GM23248 (cell line): ENCODE data around the gene CCDC85C. TPM values are rescaled to one million over a fixed set of nuclear protein-coding genes. Genes with fewer than 3 reads are reported as not detected.

ENCODE experiments used
- DNase-seq: peaks from one replicate; pipeline ENCODE4 v3.0.0-alpha.2; 2015
- H2AFZ ChIP-seq: fragments of 200-600 bp; sonication (generic); 2 replicates; pipeline ENCODE4 v1.6.1; 2016; ENCODE audit warnings: antibody characterized with exemption
- H3F3A ChIP-seq: fragments of 200-600 bp; sonication (generic); 2 replicates; pipeline ENCODE4 v1.6.1; 2016; ENCODE audit warnings: mild to moderate bottlenecking, antibody characterized with exemption, mixed run types; ENCODE audit not compliant: insufficient read depth
- H3K27ac ChIP-seq: fragments of 200-600 bp; sonication (generic); 2 replicates; pipeline ENCODE4 v1.5.1; 2016; ENCODE audit warnings: mild to moderate bottlenecking
- H3K27me3 ChIP-seq: fragments of 200-600 bp; sonication (generic); replicated peaks from 2 replicates; pipeline ENCODE4 v1.6.1; 2016; ENCODE audit warnings: mild to moderate bottlenecking; ENCODE audit not compliant: insufficient read depth
- H3K36me3 ChIP-seq: fragments of 200-600 bp; sonication (generic); 2 replicates; pipeline ENCODE4 v1.6.1; 2016; ENCODE audit warnings: low read depth, mild to moderate bottlenecking
- H3K4me1 ChIP-seq: fragments of 200-600 bp; sonication (generic); 2 replicates; pipeline ENCODE4 v1.6.1; 2016; ENCODE audit warnings: mild to moderate bottlenecking; ENCODE audit not compliant: insufficient read depth
- H3K4me2 ChIP-seq: fragments of 200-600 bp; sonication (generic); one replicate; pipeline ENCODE4 v1.6.1; 2016; ENCODE audit warnings: mild to moderate bottlenecking; ENCODE audit not compliant: unreplicated experiment
- H3K4me3 ChIP-seq: fragments of 200-600 bp; sonication (generic); 2 replicates; pipeline ENCODE4 v1.5.1; 2016; ENCODE audit warnings: mild to moderate bottlenecking
- H3K79me2 ChIP-seq: fragments of 200-600 bp; sonication (generic); 2 replicates; pipeline ENCODE4 v1.6.1; 2016; ENCODE audit warnings: mild to moderate bottlenecking; ENCODE audit not compliant: insufficient read depth
- H3K9ac ChIP-seq: fragments of 200-600 bp; sonication (generic); 2 replicates; pipeline ENCODE4 v1.6.1; 2016; ENCODE audit warnings: mild to moderate bottlenecking
- H3K9me2 ChIP-seq: fragments of 200-600 bp; sonication (generic); 2 replicates; pipeline ENCODE4 v1.6.1; 2016; ENCODE audit warnings: mixed run types, mild to moderate bottlenecking, moderate library complexity; ENCODE audit not compliant: insufficient read depth
- H3K9me3 ChIP-seq: fragments of 200-600 bp; sonication (generic); one replicate; pipeline ENCODE4 v1.6.1; 2017; ENCODE audit warnings: low read depth
- H4K20me1 ChIP-seq: fragments of 200-600 bp; sonication (generic); 2 replicates; pipeline ENCODE4 v1.6.0; 2016; ENCODE audit not compliant: insufficient read depth
- EZH2 ChIP-seq: fragments of 200-600 bp; sonication (generic); IDR thresholded peaks from 2 replicates; pipeline ENCODE4 v1.6.1; 2018; ENCODE audit warnings: antibody characterized with exemption, mild to moderate bottlenecking; ENCODE audit not compliant: insufficient read depth, poor library complexity, severe bottlenecking
- EZH2phosphoT487 ChIP-seq: fragments of 200-600 bp; sonication (generic); IDR thresholded peaks from 2 replicates; pipeline ENCODE4 v1.6.1; 2018; ENCODE audit warnings: antibody characterized with exemption, moderate library complexity, mild to moderate bottlenecking, low read depth; ENCODE audit not compliant: insufficient read depth
- WGBS, 2 experiments: methylation state at CpG; one replicate each; pipeline ENCODE4 v1.1.6; 2015 to 2017; ENCODE audit warnings: low lambda C conversion rate in 2 of 2, low coverage in 1 of 2; ENCODE audit errors: missing lambda C conversion rate in 2 of 2; 5-methylcytosine and 5-hydroxymethylcytosine counted together
- in situ Hi-C: fragments of 300-500 bp; cut with MboI; formaldehyde crosslinking; loops from 2 replicates; pipeline ENCODE4 v1.15.0; 2020
- polyA plus RNA-seq: library from polyadenylated mRNA; unstranded; fragments of >200 nt; fragmentation: Nextera tagmentation; extraction: Ambion mirVana; gene quantifications from 2 replicates; pipeline ENCODE4 v1.2.1, GENCODE V29; 2016
- total RNA-seq: library from RNA; depleted of rRNA; stranded (reverse); fragments of >200 nt; shearing (Covaris generic); gene quantifications from 2 replicates; pipeline ENCODE4 v1.2.3, GENCODE V29; 2014

CCDC85C gene
- total and polyA plus RNA-seq, 2 experiments from 2014 or later, result 0.68 to 11.0 TPM

DNA sequence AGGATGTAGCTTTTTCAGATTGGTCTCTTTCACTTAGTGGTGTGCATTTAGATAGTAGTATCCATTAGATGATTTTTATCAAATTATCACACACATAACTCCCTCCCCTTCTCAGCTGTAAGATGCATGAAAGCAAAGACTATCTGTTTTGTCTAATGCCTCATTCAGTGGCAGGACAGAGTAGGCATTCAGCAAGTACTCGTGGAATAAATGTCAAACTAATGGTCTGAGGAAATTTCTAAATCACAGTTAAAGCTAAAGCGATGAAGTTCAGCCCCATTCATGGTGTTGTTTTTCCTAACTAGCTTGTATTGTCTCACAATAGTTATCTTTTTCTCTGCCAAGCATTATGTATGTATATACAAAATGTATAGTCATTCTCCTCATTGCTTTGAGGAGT is 106.7 kb downstream of the CCDC85C start:
- peaks cover 67% of the 10 kb centered on the region for H3K36me3 ChIP-seq
- H3K9me3 ChIP-seq, result no peaks in the 10 kb centered on the region
- no peak overlapping the region for H3K4me3 ChIP-seq
- in situ Hi-C loops, result no loop called here
- H3K27me3 ChIP-seq, result no peaks in the 10 kb centered on the region
- peaks cover 88% of the 10 kb centered on the region for H3K79me2 ChIP-seq
- peaks cover 8% of the 10 kb centered on the region; the same call in 1 of the 2 replicates for H4K20me1 ChIP-seq
- no peaks in the 10 kb centered on the region for H3K9me2 ChIP-seq
- WGBS, 2 experiments, result 100% methylated on average over 2 of the region's 2 CpGs
- DNase-seq, result no peak
- no peaks in the 10 kb centered on the region for H3K4me1 ChIP-seq
- no peak overlapping the region for H3K4me2 ChIP-seq
- TF ChIP-seq EZH2, result no peak
- TF ChIP-seq EZH2phosphoT487, result no peak
- H2AFZ ChIP-seq, result no peak overlapping the region
- H3K9ac ChIP-seq, result no peak overlapping the region
- H3K27ac ChIP-seq, result no peak overlapping the region
- H3F3A ChIP-seq, result 0 out of 2 replicates have a peak, but pooled peaks cover 2% of the 10 kb centered on the region

DNA sequence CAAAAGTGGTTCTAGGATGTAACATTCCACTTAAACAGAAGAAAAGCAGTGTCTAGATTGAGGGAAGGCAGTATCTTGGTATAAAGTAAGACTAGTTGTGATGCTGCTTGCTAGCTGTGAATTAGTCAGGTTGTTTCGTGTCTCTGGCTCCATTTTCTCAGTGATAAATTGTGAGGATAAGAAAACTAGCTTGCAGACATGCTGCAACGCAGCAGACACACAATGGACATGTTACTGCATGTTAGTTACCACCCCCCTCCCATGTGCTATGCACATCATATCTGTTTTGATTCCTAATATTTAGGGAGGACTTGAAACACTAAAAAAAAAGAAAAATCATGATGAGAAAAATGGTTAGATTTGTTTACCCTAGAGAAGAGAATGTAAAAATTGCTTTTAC is 119.9 kb downstream of the CCDC85C start:
- in situ Hi-C loops, result no loop called here
- peaks cover 53% of the 10 kb centered on the region for H4K20me1 ChIP-seq
- H3K27me3 ChIP-seq, result no peaks in the 10 kb centered on the region

GRCh38 chr14:99481745-99482099 is 122.3 kb downstream of the CCDC85C start:
- peak; percentile 81 for DNase-seq
- Histone ChIP-seq H3K27ac (peak overlapping the region; percentile 96), H4K20me1 (peaks cover 34% of the 10 kb centered on the region), H3K9ac (peak overlapping the region; percentile 99), H3F3A (peaks cover 15% of the 10 kb centered on the region; the same call in 1 of the 2 replicates), H3K79me2 (peaks cover 86% of the 10 kb centered on the region), H3K9me3 (no peaks in the 10 kb centered on the region), H3K27me3 (no peaks in the 10 kb centered on the region), H3K4me1 (peaks cover 38% of the 10 kb centered on the region), H3K4me3 (peak overlapping the region; percentile 94), H3K4me2 (peak overlapping the region; percentile 86), H3K36me3 (no peaks in the 10 kb centered on the region), H2AFZ (peak overlapping the region; percentile 51), H3K9me2 (no peaks in the 10 kb centered on the region)
- WGBS, 2 experiments, result 1% methylated on average over 17 of the region's 17 CpGs
- no peak for TF ChIP-seq EZH2phosphoT487
- TF ChIP-seq EZH2, result no peak
- in situ Hi-C loops, result no loop called here

More for the DNA sequence above, 119.9 kb downstream of the CCDC85C start:
- Histone ChIP-seq H2AFZ (no peak overlapping the region), H3K9me2 (no peaks in the 10 kb centered on the region), H3F3A (peaks cover 7% of the 10 kb centered on the region; the same call in 1 of the 2 replicates), H3K9ac (no peak overlapping the region), H3K4me1 (peaks cover 19% of the 10 kb centered on the region), H3K9me3 (no peaks in the 10 kb centered on the region), H3K27ac (no peak overlapping the region), H3K4me3 (no peak overlapping the region), H3K4me2 (no peak overlapping the region), H3K79me2 (peaks cover 86% of the 10 kb centered on the region), H3K36me3 (no peaks in the 10 kb centered on the region)
- no peak for TF ChIP-seq EZH2phosphoT487
- no peak for TF ChIP-seq EZH2
- 48 to 55% methylated on average over 2 of the region's 2 CpGs for WGBS, 2 experiments
- DNase-seq, result peak; percentile 26

DNA sequence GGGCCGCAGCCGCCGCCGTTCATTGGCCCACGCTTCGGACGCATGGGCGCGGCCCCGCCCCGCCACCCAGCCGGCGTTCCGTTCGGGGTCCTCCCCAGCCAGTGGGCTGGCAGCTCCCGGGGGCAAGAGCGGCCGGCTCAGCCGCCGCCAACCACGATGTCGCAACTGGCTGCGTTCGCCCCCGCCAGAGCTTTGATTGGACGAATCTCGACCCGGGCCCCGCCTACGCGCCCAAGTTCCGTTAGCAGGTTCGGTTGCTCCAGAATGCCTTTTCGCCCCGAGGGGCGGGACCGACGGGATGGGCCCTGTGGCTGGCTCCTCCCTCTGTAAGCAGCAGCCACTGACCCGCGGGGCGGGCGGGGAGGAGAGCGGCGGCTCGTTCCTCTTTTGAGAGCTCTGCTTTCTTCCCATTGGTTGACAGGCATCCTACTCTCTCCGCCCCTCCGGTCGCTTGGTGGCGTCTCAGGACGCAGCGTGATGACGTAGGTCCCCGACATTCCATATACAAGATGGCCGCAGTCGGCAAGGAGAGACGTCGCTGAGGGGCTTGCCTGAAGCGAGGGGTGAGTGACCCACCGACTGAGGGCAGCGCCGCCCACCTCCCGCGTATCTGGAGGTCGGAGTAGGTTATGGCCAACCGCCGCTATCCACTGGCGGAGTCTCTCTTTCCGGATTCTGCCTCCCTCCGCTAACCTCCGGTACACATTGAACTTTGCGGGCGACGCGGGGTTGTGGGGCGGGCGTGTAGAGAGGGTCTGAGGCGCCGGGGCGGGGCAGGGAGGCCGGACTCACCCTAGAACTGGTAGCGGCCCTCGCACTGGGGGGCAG is 122.9 kb downstream of the CCDC85C start, which contains the start of gene CCNK:
Gene CCNK (plus strand): TSS at position 493 of the 828 bp plus-strand sequence. CDS start 11,269 bp downstream, outside the sequence.
- Histone ChIP-seq H3K9me2 (no peaks in the 10 kb centered on the region), H3K27me3 (no peaks in the 10 kb centered on the region), H4K20me1 (peaks cover 29% of the 10 kb centered on the region), H3F3A (peaks cover 15% of the 10 kb centered on the region; the same call in 1 of the 2 replicates), H3K79me2 (peaks cover 86% of the 10 kb centered on the region), H3K4me2 (peak within 1 kb of the TSS; percentile 96), H3K36me3 (no peaks in the 10 kb centered on the region), H3K4me1 (peaks cover 41% of the 10 kb centered on the region), H3K4me3 (peak within 1 kb of the TSS; percentile 94), H3K9me3 (no peaks in the 10 kb centered on the region), H3K27ac (peak within 1 kb of the TSS; percentile 96), H2AFZ (peak within 1 kb of the TSS; percentile 66), H3K9ac (peak within 1 kb of the TSS; percentile 99)
- in situ Hi-C loops, result no loop called here
- peak; percentile 100 for DNase-seq
- WGBS, 2 experiments, result 0 to 1% methylated on average over 67 to 69 of the region's 82 CpGs
- TF ChIP-seq EZH2phosphoT487 (no peak), EZH2 (no peak)
